Measurements from ENCODE around the gene ABCA3.

DNA sequence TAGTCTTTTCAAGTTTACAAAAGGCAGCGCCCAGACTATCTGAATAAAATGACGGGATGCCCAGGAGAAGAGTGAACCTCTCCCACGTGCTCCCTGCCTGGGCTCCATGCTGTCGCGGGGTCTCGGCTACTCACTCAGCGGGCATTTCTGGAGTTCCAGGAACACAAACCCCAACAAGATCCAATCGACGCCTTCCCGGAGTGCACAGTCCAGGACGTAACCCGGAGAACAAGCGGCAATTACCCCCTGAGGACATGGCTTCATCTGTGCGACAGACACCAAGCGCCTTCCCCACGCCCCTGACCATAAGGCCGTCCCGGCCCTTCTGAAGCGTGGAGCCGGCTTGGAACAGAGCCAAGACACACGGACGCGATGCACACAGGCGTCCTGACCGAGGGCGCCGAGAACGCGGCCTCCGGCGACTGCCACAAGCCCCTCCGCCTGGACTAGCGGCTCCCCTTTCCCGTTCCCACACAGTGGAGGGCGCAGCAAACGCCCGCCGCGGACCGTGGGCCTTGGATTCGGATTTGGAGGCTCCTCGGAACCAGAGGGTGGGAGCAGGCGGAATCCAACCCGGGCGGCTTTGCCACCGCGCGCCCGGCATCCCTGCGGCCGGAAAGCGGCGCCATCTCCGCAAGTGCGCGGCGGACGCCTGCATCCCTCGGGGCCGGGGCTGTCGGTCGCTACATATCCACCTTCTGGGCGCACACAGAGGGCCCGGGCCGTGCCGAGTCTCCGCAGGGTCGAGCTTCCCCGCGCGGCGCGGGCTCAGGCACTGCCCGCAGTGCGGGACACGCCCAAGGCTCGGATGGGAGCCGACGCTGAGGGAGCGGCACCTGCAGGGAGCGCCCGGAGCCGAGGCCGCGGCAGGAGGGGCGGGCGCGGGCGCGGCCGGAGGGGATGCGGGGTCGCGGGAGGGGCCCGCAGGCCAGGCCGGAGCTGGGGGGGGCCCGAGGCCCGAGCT, 725 bp downstream of the ABCA3 start:
- TF ChIP-seq CTCF (IDR thresholded peaks at IDR 0.05) (peak in 1 of 4 experiments; percentile 22), POLR2A (IDR thresholded peaks at IDR 0.05) (no peak), POLR2AphosphoS5 (IDR thresholded peaks at IDR 0.05) (no peak), EP300 (IDR thresholded peaks at IDR 0.05) (no peak)

Data from gastroesophageal sphincter (tissue), 3 donors.